Lower leg skin (tissue), 4 donors: ENCODE measurements around the gene FSD1. TPM values are rescaled to one million over a fixed set of nuclear protein-coding genes. Genes with fewer than 3 reads are reported as not detected.

ENCODE experiments used
- DNase-seq, 2 donors: peaks; one replicate each; pipeline ENCODE4 v3.0.0-alpha.2; 2019; ENCODE audit warnings: low spot score in 2 of 2
- H3K4me3 ChIP-seq: fragments of 200-600 bp; sonication (generic); 2 replicates; pipeline ENCODE4 v1.5.1; 2017; ENCODE audit warnings: mild to moderate bottlenecking, low read depth; ENCODE audit not compliant: poor library complexity, severe bottlenecking
- CTCF ChIP-seq, 3 donors: fragments of 450-650 bp; IDR thresholded peaks; one replicate each; pipeline ENCODE4 v1.5.1; 2016; ENCODE audit warnings: antibody characterized with exemption in 3 of 3, mild to moderate bottlenecking in 3 of 3, moderate library complexity in 2 of 3
- POLR2A ChIP-seq, 2 donors: fragments of 450-650 bp; IDR thresholded peaks; one replicate each; pipeline ENCODE4 v1.6.1; 2016 to 2017; ENCODE audit warnings: antibody characterized with exemption in 2 of 2, mild to moderate bottlenecking in 1 of 2, moderate library complexity in 1 of 2
- WGBS, 2 donors: methylation state at CpG; one replicate each; pipeline ENCODE4 v1.1.5; 2018; 5-methylcytosine and 5-hydroxymethylcytosine counted together
- intact Hi-C: fragments of 100-400 bp; cut with DNase I; formaldehyde crosslinking; loops from one replicate; pipeline ENCODE4 v1.15.0; 2023; ENCODE audit warnings: low total_unique reads
- total RNA-seq, 4 donors: library from RNA; depleted of rRNA; stranded (reverse); fragments of >200 nt; gene quantifications; one replicate each; pipeline ENCODE4 v1.1.0, GENCODE V29; 2016

Gene FSD1
- total RNA-seq, 4 donors from 2014 or later: 0.16 to 0.64 TPM; not detected in 2

DNA sequence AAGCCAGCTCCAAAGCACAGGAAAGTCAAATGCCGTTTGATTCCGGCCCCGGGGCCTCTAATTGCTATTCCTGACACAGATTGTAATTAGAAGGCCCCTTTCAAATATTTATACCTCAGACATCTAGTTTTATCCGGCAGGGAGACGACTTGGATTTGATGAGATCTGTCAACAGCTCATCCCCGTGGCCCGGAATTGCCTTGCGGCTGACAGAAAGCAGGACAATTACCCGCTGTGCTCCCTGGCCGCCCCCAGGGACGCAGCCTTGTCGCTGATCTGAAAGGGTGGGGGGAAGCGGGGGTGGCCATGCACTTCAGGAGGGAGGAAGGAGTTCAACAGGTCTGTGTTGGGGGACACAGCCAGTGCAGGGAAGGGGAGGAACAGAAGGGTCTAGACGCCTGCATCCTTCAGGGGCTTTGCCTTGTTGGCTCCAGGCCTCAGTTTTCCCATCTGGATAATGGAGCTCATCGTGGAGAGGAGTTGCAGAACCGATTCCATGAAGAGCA, 27.2 kb upstream of the FSD1 start:
- no peak overlapping the region for H3K4me3 ChIP-seq
- WGBS, 2 donors: 27 to 30% methylated on average over 16 of the region's 16 CpGs
- DNase-seq: no peak
- TF ChIP-seq POLR2A (IDR thresholded peaks at IDR 0.05) (no peak), CTCF (IDR thresholded peaks at IDR 0.05) (no peak)
- intact Hi-C loops: loop anchor here (10.0 kb wide), 1 partner anchor 248 kb away; no protein-coding TSS in a partner anchor

DNA sequence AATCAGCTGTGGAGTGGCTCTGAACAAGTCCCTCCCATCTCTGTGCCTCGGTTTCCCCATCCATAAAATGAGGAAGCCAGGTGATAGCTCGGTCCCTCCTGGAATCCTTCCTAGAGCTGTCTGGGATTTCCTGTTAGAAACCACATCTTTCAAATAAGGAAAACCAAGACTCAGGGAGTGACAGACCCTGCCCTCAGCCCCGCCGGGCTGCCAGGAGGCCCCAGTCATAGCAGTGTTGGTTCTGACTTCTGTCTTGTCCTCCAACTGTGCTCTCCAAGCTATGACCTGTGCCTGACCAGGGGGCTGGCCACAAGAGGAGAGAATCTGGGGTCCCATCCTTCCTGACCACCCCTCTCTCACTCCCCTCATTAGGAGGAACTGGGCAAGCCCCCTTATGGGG, 26.4 kb upstream of the FSD1 start:
- TF ChIP-seq CTCF (IDR thresholded peaks at IDR 0.05) (no peak), POLR2A (IDR thresholded peaks at IDR 0.05) (no peak)
- H3K4me3 ChIP-seq: no peak overlapping the region
- no peak for DNase-seq
- intact Hi-C loops: loop anchor here (10.0 kb wide), 1 partner anchor 247 kb away; no protein-coding TSS in a partner anchor
- 22 to 33% methylated on average over 4 of the region's 4 CpGs for WGBS, 2 donors

DNA sequence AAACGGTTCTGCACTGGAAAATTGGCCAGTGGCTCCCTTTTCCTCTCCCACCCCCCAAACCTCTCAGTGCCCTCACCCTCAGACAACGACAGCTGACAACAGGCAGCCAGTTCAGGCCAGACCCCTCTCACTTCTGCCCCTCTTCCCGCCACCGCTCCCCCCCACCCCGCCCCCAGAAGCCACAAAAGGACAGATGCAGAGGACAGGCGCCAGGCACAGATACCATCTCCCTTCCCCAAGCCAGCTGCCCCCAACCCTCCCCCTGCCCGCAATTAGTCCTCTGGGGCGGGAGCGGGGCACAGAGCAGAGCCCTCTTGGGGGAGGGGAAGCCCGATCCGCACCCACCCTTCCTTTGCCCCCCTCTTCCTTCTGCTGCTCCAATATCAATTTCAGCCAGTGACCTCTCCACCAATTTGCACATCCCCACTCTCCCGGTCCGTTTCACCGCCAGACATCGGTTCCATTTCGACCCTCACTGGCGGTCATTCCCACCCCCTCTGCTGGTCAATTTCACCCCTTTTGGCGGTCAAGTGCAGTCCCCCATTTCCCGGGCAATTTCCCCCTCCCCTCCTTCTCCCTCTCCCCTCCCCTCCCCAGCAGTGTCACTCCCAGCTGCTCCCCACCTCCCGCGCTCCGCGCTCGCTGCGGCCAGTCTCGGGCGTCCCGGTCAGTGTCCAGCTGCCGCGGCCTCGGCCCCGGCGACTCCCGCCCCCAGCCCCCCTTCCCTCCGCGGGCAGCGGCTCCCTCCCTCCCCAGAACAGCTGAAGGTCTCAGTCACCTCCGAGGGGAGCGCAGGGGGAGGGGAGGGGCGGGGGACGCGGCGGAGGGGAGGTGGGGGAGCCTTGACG, 25.8 kb upstream of the FSD1 start, which contains the start of gene SHD:
SHD (plus strand) TSS at position 848 of the 848 bp plus-strand sequence. CDS start 798 bp downstream, outside the sequence.
- no peak within 1 kb of the TSS for H3K4me3 ChIP-seq
- 3 to 4% methylated on average over 36 of the region's 44 CpGs for WGBS, 2 donors
- intact Hi-C loops: loop anchor here (10.0 kb wide), 1 partner anchor 246 kb away; no protein-coding TSS in a partner anchor
- no peak for TF ChIP-seq POLR2A (IDR thresholded peaks at IDR 0.05)
- TF ChIP-seq CTCF (IDR thresholded peaks at IDR 0.05): no peak
- no peak for DNase-seq

- intact Hi-C loops: loop anchor here (10.0 kb wide), 1 partner anchor 246 kb away; no protein-coding TSS in a partner anchor
- DNase-seq: no peak
- WGBS, 2 donors: 0 to 1% methylated on average over 15 of the region's 30 CpGs
- no peak for TF ChIP-seq POLR2A (IDR thresholded peaks at IDR 0.05)
- no peak for TF ChIP-seq CTCF (IDR thresholded peaks at IDR 0.05)
- no peak overlapping the region for H3K4me3 ChIP-seq
Observed at GRCh38 chr19:4279267-4279529, 25.2 kb upstream of the FSD1 start.

DNA sequence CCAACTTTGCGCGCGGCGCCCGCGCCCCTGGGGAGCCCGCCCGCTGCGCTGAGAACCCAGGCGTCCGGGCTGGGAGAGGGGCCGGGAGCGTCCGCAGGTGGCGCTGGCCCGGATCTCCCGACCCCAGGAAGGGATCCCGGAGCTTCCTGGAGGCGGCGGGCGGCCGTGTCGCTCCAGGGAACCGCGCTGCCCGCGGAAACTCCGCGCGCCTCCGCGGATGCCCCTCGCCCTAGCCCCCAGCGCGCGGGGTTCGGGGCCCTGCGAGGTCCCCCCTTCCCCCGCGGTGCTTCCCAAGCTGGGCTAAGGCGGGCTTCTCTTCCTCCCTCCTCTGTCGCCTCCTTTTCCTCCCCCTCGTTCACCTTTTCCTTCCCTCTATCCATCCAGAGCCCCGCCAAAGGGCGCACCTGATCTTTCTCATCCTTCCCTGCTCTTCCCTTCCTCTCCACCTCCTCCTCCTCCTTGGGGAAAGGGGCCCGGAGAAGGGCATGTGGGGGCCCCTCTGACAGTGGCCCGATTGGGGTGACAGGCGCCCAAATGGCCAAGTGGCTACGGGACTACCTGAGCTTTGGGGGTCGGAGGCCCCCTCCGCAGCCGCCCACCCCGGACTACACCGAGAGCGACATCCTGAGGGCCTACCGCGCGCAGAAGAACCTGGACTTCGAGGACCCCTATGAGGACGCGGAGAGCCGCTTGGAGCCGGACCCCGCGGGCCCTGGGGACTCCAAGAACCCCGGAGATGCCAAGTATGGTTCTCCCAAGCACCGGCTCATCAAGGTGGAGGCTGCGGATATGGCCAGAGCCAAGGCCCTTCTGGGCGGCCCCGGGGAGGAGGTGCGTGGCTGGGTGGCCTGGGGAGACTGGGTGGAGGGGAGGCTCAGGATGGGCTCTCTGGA, 24.6 kb upstream of the FSD1 start:
- 3 to 4% methylated on average over 35 to 52 of the region's 71 CpGs for WGBS, 2 donors
- intact Hi-C loops: loop anchor here (10.0 kb wide), 1 partner anchor 245 kb away; no protein-coding TSS in a partner anchor
- TF ChIP-seq POLR2A (IDR thresholded peaks at IDR 0.05) (no peak), CTCF (IDR thresholded peaks at IDR 0.05) (no peak)
- H3K4me3 ChIP-seq: no peak overlapping the region
- no peak for DNase-seq
